Prostate gland (tissue), 2 donors: ENCODE results near the gene HBB.

Source experiments
- POLR2AphosphoS5 ChIP-seq: sonication (generic); formaldehyde crosslinking; IDR thresholded peaks from one replicate; pipeline ENCODE4 v1.6.1; 2017; ENCODE audit warnings: antibody characterized with exemption
- TF ChIP-seq, protein P1 (sequence below), 4 experiments: fragments of 200-600 bp in 2 of 4; fragments of 450-650 bp in 2 of 4; sonication (generic) in 2 of 4; IDR thresholded peaks; 1 replicate in 3 of 4; 2 replicates in 1 of 4; pipeline ENCODE4 v1.5.1; 2016 to 2019; ENCODE audit warnings: antibody characterized with exemption in 4 of 4, mild to moderate bottlenecking in 2 of 4, moderate library complexity in 2 of 4

DNA sequence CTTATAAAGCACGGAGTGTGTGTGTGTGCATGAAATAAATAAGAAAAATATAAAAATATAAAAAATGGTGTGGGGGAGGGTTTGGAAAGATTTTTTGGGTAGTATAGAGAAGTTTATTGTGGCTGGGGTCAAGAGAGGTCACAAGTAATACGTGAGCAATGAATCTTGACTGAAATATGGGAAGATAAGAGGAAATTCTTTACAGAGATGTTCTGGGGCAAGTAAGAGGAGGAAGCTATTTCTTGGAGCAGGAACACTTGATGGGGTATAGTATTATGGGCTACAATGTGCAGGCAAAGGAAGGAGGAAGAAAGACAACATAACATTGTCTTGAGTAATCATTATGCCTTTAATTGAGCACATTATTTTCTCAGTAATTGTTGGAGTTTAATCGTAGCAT lies 5.3 kb upstream of the HBB start:
- TF ChIP-seq, protein P1, sequence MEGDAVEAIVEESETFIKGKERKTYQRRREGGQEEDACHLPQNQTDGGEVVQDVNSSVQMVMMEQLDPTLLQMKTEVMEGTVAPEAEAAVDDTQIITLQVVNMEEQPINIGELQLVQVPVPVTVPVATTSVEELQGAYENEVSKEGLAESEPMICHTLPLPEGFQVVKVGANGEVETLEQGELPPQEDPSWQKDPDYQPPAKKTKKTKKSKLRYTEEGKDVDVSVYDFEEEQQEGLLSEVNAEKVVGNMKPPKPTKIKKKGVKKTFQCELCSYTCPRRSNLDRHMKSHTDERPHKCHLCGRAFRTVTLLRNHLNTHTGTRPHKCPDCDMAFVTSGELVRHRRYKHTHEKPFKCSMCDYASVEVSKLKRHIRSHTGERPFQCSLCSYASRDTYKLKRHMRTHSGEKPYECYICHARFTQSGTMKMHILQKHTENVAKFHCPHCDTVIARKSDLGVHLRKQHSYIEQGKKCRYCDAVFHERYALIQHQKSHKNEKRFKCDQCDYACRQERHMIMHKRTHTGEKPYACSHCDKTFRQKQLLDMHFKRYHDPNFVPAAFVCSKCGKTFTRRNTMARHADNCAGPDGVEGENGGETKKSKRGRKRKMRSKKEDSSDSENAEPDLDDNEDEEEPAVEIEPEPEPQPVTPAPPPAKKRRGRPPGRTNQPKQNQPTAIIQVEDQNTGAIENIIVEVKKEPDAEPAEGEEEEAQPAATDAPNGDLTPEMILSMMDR (IDR thresholded peaks at IDR 0.05) = no peak
- no peak for TF ChIP-seq POLR2AphosphoS5
